Liver (tissue), 9 donors: Measurements from ENCODE around the gene RUNX1. TPM values are rescaled to one million over a fixed set of nuclear protein-coding genes. Genes with fewer than 3 reads are reported as not detected.

Experiments used
- DNase-seq: peaks from one replicate; pipeline ENCODE4 v3.0.0-alpha.2; 2017; ENCODE audit warnings: low spot score
- H3K27ac ChIP-seq, 2 donors: one replicate each; pipeline ENCODE4 v1.7.0; 2013; ENCODE audit warnings: inconsistent platforms in 2 of 2, low read length in 2 of 2, control low read depth in 1 of 2, low read depth in 1 of 2, mild to moderate bottlenecking in 1 of 2
- H3K27me3 ChIP-seq, 4 donors: one replicate each; pipeline versions ENCODE4 v1.6.1 to v1.7.0; 2013; ENCODE audit warnings: low read length in 3 of 4, inconsistent platforms in 1 of 4, mild to moderate bottlenecking in 1 of 4, moderate library complexity in 1 of 4; ENCODE audit not compliant: control insufficient read depth in 4 of 4, insufficient read depth in 4 of 4
- H3K36me3 ChIP-seq, 4 donors: one replicate each; pipeline versions ENCODE4 v1.6.1 to v1.7.0; 2013; ENCODE audit warnings: low read length in 3 of 4, mild to moderate bottlenecking in 3 of 4, low read depth in 1 of 4, moderate library complexity in 1 of 4; ENCODE audit not compliant: control insufficient read depth in 4 of 4, insufficient read depth in 3 of 4
- H3K4me1 ChIP-seq, 4 donors: one replicate each; pipeline versions ENCODE4 v1.6.1 to v1.7.0; 2013; ENCODE audit warnings: low read length in 3 of 4, mild to moderate bottlenecking in 3 of 4, moderate library complexity in 1 of 4; ENCODE audit not compliant: control insufficient read depth in 4 of 4, insufficient read depth in 4 of 4
- H3K4me3 ChIP-seq, 3 donors: one replicate each; pipeline versions ENCODE4 v1.6.1 to v1.7.0; 2013; ENCODE audit warnings: low read length in 3 of 3, control low read depth in 1 of 3, low read depth in 1 of 3, mild to moderate bottlenecking in 1 of 3
- H3K9ac ChIP-seq, 2 donors: one replicate each; pipeline ENCODE4 v1.7.0; 2013; ENCODE audit warnings: low read length in 2 of 2, mild to moderate bottlenecking in 2 of 2, moderate library complexity in 2 of 2, control low read depth in 1 of 2, low read depth in 1 of 2
- H3K9me3 ChIP-seq, 4 donors: one replicate each; pipeline versions ENCODE4 v1.6.1 to v1.7.0; 2013; ENCODE audit warnings: low read length in 3 of 4; ENCODE audit not compliant: control insufficient read depth in 4 of 4
- ATF3 ChIP-seq: IDR thresholded peaks from 2 replicates; pipeline ENCODE4 v1.6.1; 2016; ENCODE audit warnings: antibody characterized with exemption
- EGR1 ChIP-seq, 2 donors: IDR thresholded peaks; 2 replicates each; pipeline ENCODE4 v1.6.1; 2016 to 2018; ENCODE audit warnings: antibody characterized with exemption in 2 of 2, low read depth in 2 of 2
- FOXA1 ChIP-seq: IDR thresholded peaks from 2 replicates; pipeline ENCODE4 v1.6.1; 2016; ENCODE audit warnings: antibody characterized with exemption
- FOXA2 ChIP-seq: IDR thresholded peaks from 2 replicates; pipeline ENCODE4 v1.6.1; 2016; ENCODE audit warnings: antibody characterized with exemption
- HNF4A ChIP-seq, 2 donors: conservative IDR thresholded peaks; 2 replicates each; pipeline ENCODE4 v1.6.1; 2016; ENCODE audit warnings: antibody characterized with exemption in 2 of 2, mild to moderate bottlenecking in 2 of 2
- HNF4G ChIP-seq: IDR thresholded peaks from 2 replicates; pipeline ENCODE4 v1.6.1; 2016; ENCODE audit warnings: antibody characterized with exemption
- MAX ChIP-seq: IDR thresholded peaks from 2 replicates; pipeline ENCODE4 v1.6.1; 2016; ENCODE audit warnings: antibody characterized with exemption
- RAD21 ChIP-seq, 2 donors: IDR thresholded peaks; 2 replicates each; pipeline ENCODE4 v1.6.1; 2016; ENCODE audit warnings: antibody characterized with exemption in 2 of 2, mild to moderate bottlenecking in 2 of 2
- REST ChIP-seq: IDR thresholded peaks from 2 replicates; pipeline ENCODE4 v1.6.1; 2016; ENCODE audit warnings: antibody characterized with exemption, mild to moderate bottlenecking
- SP1 ChIP-seq: IDR thresholded peaks from 2 replicates; pipeline ENCODE4 v1.6.1; 2018; ENCODE audit warnings: antibody characterized with exemption, mild to moderate bottlenecking
- TAF1 ChIP-seq: conservative IDR thresholded peaks from 2 replicates; pipeline ENCODE4 v1.6.1; 2016; ENCODE audit warnings: antibody characterized with exemption, mild to moderate bottlenecking
- YY1 ChIP-seq: IDR thresholded peaks from 2 replicates; pipeline ENCODE4 v1.6.1; 2016; ENCODE audit warnings: antibody characterized with exemption, mild to moderate bottlenecking
- ZBTB33 ChIP-seq: IDR thresholded peaks from 2 replicates; pipeline ENCODE4 v1.6.1; 2016; ENCODE audit warnings: antibody characterized with exemption
- WGBS: extraction: QIAGEN DNeasy Blood & Tissue Kit; methylation state at CpG from one replicate; pipeline ENCODE4 v1.1.7; 2013; 5-methylcytosine and 5-hydroxymethylcytosine counted together
- polyA plus RNA-seq, 2 donors: library from polyadenylated mRNA; stranded (reverse) in 1 of 2; unstranded in 1 of 2; fragments of 200-250 nt in 1 of 2; fragments of >200 nt in 1 of 2; fragmentation: Nextera tagmentation in 1 of 2; extraction: Ambion mirVana in 1 of 2; gene quantifications; one replicate each; pipeline versions ENCODE4 v1.2.1 to v1.2.3, GENCODE V29; 2013 to 2015
- total RNA-seq, 2 donors: library from RNA; depleted of rRNA; stranded (reverse); fragments of >200 nt; gene quantifications; one replicate each; pipeline ENCODE4 v1.2.3, GENCODE V29; 2014
- donor health status: healthy.
- donor health status: healthy.
- donor health status: healthy.
- donor health status: healthy.
- donor health status: healthy.

Gene RUNX1
- total and polyA plus RNA-seq, 4 donors: 0.98 to 7.2 (median 3.1) TPM

- H3K27me3 ChIP-seq: no peaks in the 10 kb centered on the region
- no peak for DNase-seq
- H3K9me3 ChIP-seq: no peaks in the 10 kb centered on the region
- H3K36me3 ChIP-seq: peaks cover 0 to 6% (median 0%) of the 10 kb centered on the region in 4 donors
- H3K4me3 ChIP-seq: no peak overlapping the region
- H3K27ac ChIP-seq: no peak overlapping the region
- WGBS: 91% methylated on average over 1 of the region's 1 CpG
- H3K4me1 ChIP-seq: no peaks in the 10 kb centered on the region
- no peak overlapping the region for H3K9ac ChIP-seq
- TF ChIP-seq TAF1 (no peak), HNF4G (no peak), FOXA2 (no peak), RAD21 (IDR thresholded peaks at IDR 0.05) (no peak), ATF3 (no peak), YY1 (no peak), HNF4A (conservative IDR thresholded peaks at IDR 0.05) (no peak)
These were observed 224.8 kb downstream of the RUNX1 start for GRCh38 chr21:34824314-34824713.

- Histone ChIP-seq H3K4me3 (no peak overlapping the region), H3K9me3 (no peaks in the 10 kb centered on the region), H3K27me3 (no peaks in the 10 kb centered on the region), H3K27ac (no peak overlapping the region), H3K36me3 (peaks cover 0 to 5% (median 0%) of the 10 kb centered on the region in 4 donors), H3K9ac (no peak overlapping the region), H3K4me1 (peaks cover 2 to 9% (median 4%) of the 10 kb centered on the region in 4 donors)
- TF ChIP-seq REST: no peak
- no peak for DNase-seq
- WGBS: 97% methylated on average over 6 of the region's 6 CpGs
These were observed 226.2 kb downstream of the RUNX1 start for GRCh38 chr21:34822942-34823341.

- no peak overlapping the region for H3K4me3 ChIP-seq
- TF ChIP-seq HNF4G (no peak), EGR1 (IDR thresholded peaks at IDR 0.05; ENCODE audit: low read depth in 2 of 2) (no peak), SP1 (no peak), FOXA1 (no peak), RAD21 (IDR thresholded peaks at IDR 0.05) (no peak), ATF3 (no peak), MAX (no peak), ZBTB33 (no peak), YY1 (no peak), TAF1 (no peak), FOXA2 (no peak)
- no peaks in the 10 kb centered on the region for H3K36me3 ChIP-seq
- peaks cover 4 to 15% (median 5%) of the 10 kb centered on the region in 4 donors for H3K4me1 ChIP-seq
- no peak overlapping the region for H3K27ac ChIP-seq
- no peaks in the 10 kb centered on the region for H3K9me3 ChIP-seq
- no peaks in the 10 kb centered on the region for H3K27me3 ChIP-seq
- WGBS: 82% methylated on average over 5 of the region's 5 CpGs
- no peak overlapping the region for H3K9ac ChIP-seq
- no peak for DNase-seq
These were observed 226.9 kb downstream of the RUNX1 start for GRCh38 chr21:34822168-34822567.
